SU-DHL-6 (cell line): Measurements from ENCODE around the gene BPIFB3.

ENCODE experiments used
- H2AFZ ChIP-seq: fragments of 200-600 bp; sonication (generic); 2 replicates; pipeline ENCODE4 v1.6.1; 2014; ENCODE audit warnings: low read depth, mild to moderate bottlenecking, moderate library complexity, mixed read lengths, antibody characterized with exemption, low read length; ENCODE audit not compliant: severe bottlenecking
- H3F3A ChIP-seq: fragments of 200-600 bp; shearing (Covaris generic); 2 replicates; pipeline ENCODE4 v1.6.0; 2016; ENCODE audit warnings: antibody characterized with exemption, mild to moderate bottlenecking; ENCODE audit not compliant: insufficient read depth
- H3K27ac ChIP-seq: fragments of 200-600 bp; sonication (generic); 2 replicates; pipeline ENCODE4 v1.5.1; 2016; ENCODE audit warnings: low read depth, mild to moderate bottlenecking, low read length, moderate library complexity, mixed read lengths
- H3K27me3 ChIP-seq: fragments of 200-600 bp; sonication (generic), shearing (Covaris generic); 2 replicates; pipeline ENCODE4 v1.6.0; 2014; ENCODE audit warnings: mild to moderate bottlenecking, low read length
- H3K36me3 ChIP-seq: fragments of 200-600 bp; sonication (generic); 2 replicates; pipeline ENCODE4 v1.6.1; 2014; ENCODE audit warnings: mild to moderate bottlenecking, low read length, mixed read lengths
- H3K4me2 ChIP-seq: fragments of 300-600, 200-600 bp; shearing (Covaris generic), sonication (generic); 2 replicates; pipeline ENCODE4 v1.6.0; 2014; ENCODE audit warnings: low read length, low read depth, mild to moderate bottlenecking; ENCODE audit not compliant: poor library complexity, severe bottlenecking
- H3K4me3 ChIP-seq: fragments of 200-600 bp; sonication (generic); 2 replicates; pipeline ENCODE4 v1.5.1; 2014; ENCODE audit warnings: antibody characterized with exemption, low read length, mild to moderate bottlenecking, mixed read lengths; ENCODE audit not compliant: insufficient read depth, poor library complexity, severe bottlenecking
- H3K79me2 ChIP-seq: fragments of 200-600 bp; sonication (generic); 2 replicates; pipeline ENCODE4 v1.6.1; 2014; ENCODE audit warnings: mild to moderate bottlenecking, low read length, moderate library complexity; ENCODE audit not compliant: insufficient read depth
- H3K9ac ChIP-seq: fragments of 200-600 bp; sonication (generic); 2 replicates; pipeline ENCODE4 v1.7.0; 2014; ENCODE audit warnings: mild to moderate bottlenecking, low read length
- H3K9me2 ChIP-seq: fragments of 200-600 bp; sonication (generic); replicated peaks from 2 replicates; pipeline ENCODE4 v1.6.1; 2014; ENCODE audit warnings: low read length; ENCODE audit not compliant: insufficient read depth
- H3K9me3 ChIP-seq: fragments of 200-600 bp; sonication (generic); 2 replicates; pipeline ENCODE4 v1.6.1; 2014; ENCODE audit warnings: low read length, mixed read lengths; ENCODE audit not compliant: insufficient read depth
- H4K20me1 ChIP-seq: fragments of 200-600 bp; sonication (generic); 2 replicates; pipeline ENCODE4 v1.6.1; 2014; ENCODE audit warnings: low read depth, mild to moderate bottlenecking, antibody characterized with exemption, low read length, moderate library complexity, mixed read lengths
- CTCF ChIP-seq: fragments of 200-600 bp; sonication (generic); IDR thresholded peaks from one replicate; pipeline ENCODE4 v1.5.1; 2017; ENCODE audit warnings: antibody characterized with exemption, mild to moderate bottlenecking, low read length, moderate library complexity; ENCODE audit not compliant: insufficient read depth, poor library complexity, severe bottlenecking
- EZH2phosphoT487 ChIP-seq: fragments of 200-600 bp; sonication (generic), shearing (Covaris generic); conservative IDR thresholded peaks from 2 replicates; pipeline ENCODE4 v1.6.1; 2018; ENCODE audit warnings: mild to moderate bottlenecking, antibody characterized with exemption, low read length, moderate library complexity, mixed read lengths

BPIFB3 gene

GRCh38 chr20:33028875-33029274 lies 24.8 kb upstream of the BPIFB3 start:
- Histone ChIP-seq H3K36me3 (no peaks in the 10 kb centered on the region), H4K20me1 (no peaks in the 10 kb centered on the region), H3K27me3 (no peaks in the 10 kb centered on the region), H3K4me3 (no peak overlapping the region), H3K9me2 (no peaks in the 10 kb centered on the region), H3K9ac (no peak overlapping the region), H3F3A (no peaks in the 10 kb centered on the region), H2AFZ (no peak overlapping the region), H3K4me2 (no peak overlapping the region), H3K27ac (no peak overlapping the region), H3K79me2 (no peaks in the 10 kb centered on the region), H3K9me3 (no peaks in the 10 kb centered on the region)
- no peak for TF ChIP-seq EZH2phosphoT487
- TF ChIP-seq CTCF: no peak

GRCh38 chr20:33030076-33030475 lies 23.6 kb upstream of the BPIFB3 start:
- no peak overlapping the region for H3K4me2 ChIP-seq
- H3K9me2 ChIP-seq: no peaks in the 10 kb centered on the region
- H3K27ac ChIP-seq: no peak overlapping the region
- TF ChIP-seq CTCF (no peak), EZH2phosphoT487 (no peak)
- no peaks in the 10 kb centered on the region for H4K20me1 ChIP-seq
- H3K9ac ChIP-seq: no peak overlapping the region
- H3K27me3 ChIP-seq: no peaks in the 10 kb centered on the region
- no peaks in the 10 kb centered on the region for H3K36me3 ChIP-seq
- no peaks in the 10 kb centered on the region for H3F3A ChIP-seq
- H3K4me3 ChIP-seq: no peak overlapping the region
- H2AFZ ChIP-seq: no peak overlapping the region
- no peaks in the 10 kb centered on the region for H3K9me3 ChIP-seq
- H3K79me2 ChIP-seq: no peaks in the 10 kb centered on the region

- Histone ChIP-seq H3K79me2 (no peaks in the 10 kb centered on the region), H2AFZ (no peak overlapping the region), H4K20me1 (no peaks in the 10 kb centered on the region), H3K27me3 (no peaks in the 10 kb centered on the region), H3K9ac (no peak overlapping the region), H3K27ac (no peak overlapping the region), H3K4me3 (no peak overlapping the region), H3K4me2 (no peak overlapping the region), H3K36me3 (no peaks in the 10 kb centered on the region), H3K9me3 (no peaks in the 10 kb centered on the region), H3F3A (no peaks in the 10 kb centered on the region), H3K9me2 (no peaks in the 10 kb centered on the region)
- TF ChIP-seq CTCF (no peak), EZH2phosphoT487 (no peak)
These were observed 23.1 kb upstream of the BPIFB3 start for GRCh38 chr20:33030569-33030968.
